ENCODE results near the gene C22orf31. TPM values are rescaled to one million over a fixed set of nuclear protein-coding genes. Genes with fewer than 3 reads are reported as not detected.

Gene C22orf31
- total RNA-seq, 4 donors from 2014 or later = not detected

DNA sequence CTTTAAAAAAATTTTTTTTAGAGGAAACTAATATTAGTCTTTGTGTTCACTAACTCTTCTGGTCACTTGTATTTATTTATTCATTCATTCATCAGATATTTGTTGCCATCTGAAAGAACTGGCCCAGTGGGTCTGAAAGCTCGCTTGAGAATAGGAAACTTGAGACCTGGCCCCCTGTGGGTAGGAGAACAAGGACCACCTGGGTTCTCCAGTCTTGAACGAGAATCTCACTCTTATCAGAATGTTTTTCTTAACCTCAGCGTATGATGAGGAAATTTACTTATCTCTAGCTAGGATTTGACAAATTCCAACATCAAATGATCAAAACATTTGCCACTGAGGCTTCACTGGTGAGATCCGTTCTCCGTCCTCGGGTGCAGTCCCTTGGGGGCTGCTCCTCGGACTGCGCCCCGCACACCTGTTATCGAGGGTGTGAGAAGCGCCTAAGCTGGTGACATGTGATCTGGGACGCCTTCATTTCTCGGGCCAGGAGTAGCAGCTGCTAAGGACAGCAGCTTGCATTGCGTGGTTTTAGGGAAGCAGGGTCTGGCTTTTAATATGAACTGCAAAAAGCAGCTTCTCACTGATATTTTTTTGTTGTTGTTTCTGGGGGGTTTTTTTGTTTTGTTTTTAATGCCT is 6.3 kb downstream of the C22orf31 start:
- Histone ChIP-seq H3K27me3 (no peaks in the 10 kb centered on the region), H3K36me3 (peaks cover 0 to 19% (median 0%) of the 10 kb centered on the region in 3 donors)
- 65 to 73% methylated on average over 14 of the region's 14 CpGs for WGBS, 2 donors

DNA sequence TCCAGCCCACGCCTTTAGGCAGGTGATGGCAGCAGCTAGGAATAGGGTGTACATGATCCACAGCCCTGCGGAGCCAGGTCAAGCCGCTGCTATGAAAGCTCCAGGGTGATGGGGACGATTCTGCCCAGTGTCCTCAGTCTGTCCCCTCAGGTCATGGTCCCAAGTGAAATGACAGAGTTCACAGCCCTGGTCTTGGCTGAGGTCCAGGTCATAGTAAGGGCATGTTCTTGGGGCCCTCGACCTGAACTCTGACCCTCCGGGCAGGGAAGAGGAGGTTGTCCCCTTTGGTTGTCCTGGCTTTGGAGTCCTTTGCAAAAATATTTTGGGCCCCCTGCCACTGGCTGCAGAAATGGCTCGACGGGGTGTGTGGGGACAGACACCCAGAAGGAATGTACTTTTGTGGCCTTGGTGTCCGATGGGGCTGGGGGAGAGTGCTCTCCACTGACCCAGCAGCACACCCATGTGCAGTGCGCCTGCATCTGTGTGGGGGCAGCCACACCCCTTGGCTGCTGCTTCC is 7.3 kb downstream of the C22orf31 start:
- no peak for DNase-seq (ENCODE audit: low spot score in 2 of 2)
- WGBS, 2 donors = 68 to 69% methylated on average over 8 to 10 of the region's 10 CpGs

More for the DNA sequence above, 6.3 kb downstream of the C22orf31 start:
- H3K27ac ChIP-seq = no peak overlapping the region
- H3K4me1 ChIP-seq = no peaks in the 10 kb centered on the region
- TF ChIP-seq EP300 (IDR thresholded peaks at IDR 0.05) = no peak
- TF ChIP-seq, protein P1, sequence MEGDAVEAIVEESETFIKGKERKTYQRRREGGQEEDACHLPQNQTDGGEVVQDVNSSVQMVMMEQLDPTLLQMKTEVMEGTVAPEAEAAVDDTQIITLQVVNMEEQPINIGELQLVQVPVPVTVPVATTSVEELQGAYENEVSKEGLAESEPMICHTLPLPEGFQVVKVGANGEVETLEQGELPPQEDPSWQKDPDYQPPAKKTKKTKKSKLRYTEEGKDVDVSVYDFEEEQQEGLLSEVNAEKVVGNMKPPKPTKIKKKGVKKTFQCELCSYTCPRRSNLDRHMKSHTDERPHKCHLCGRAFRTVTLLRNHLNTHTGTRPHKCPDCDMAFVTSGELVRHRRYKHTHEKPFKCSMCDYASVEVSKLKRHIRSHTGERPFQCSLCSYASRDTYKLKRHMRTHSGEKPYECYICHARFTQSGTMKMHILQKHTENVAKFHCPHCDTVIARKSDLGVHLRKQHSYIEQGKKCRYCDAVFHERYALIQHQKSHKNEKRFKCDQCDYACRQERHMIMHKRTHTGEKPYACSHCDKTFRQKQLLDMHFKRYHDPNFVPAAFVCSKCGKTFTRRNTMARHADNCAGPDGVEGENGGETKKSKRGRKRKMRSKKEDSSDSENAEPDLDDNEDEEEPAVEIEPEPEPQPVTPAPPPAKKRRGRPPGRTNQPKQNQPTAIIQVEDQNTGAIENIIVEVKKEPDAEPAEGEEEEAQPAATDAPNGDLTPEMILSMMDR (IDR thresholded peaks at IDR 0.05) = no peak
- TF ChIP-seq POLR2A (IDR thresholded peaks at IDR 0.05) = no peak
- no peaks in the 10 kb centered on the region for H3K9me3 ChIP-seq
- DNase-seq (ENCODE audit: low spot score in 2 of 2) = no peak
- no peak overlapping the region for H3K4me3 ChIP-seq

DNA sequence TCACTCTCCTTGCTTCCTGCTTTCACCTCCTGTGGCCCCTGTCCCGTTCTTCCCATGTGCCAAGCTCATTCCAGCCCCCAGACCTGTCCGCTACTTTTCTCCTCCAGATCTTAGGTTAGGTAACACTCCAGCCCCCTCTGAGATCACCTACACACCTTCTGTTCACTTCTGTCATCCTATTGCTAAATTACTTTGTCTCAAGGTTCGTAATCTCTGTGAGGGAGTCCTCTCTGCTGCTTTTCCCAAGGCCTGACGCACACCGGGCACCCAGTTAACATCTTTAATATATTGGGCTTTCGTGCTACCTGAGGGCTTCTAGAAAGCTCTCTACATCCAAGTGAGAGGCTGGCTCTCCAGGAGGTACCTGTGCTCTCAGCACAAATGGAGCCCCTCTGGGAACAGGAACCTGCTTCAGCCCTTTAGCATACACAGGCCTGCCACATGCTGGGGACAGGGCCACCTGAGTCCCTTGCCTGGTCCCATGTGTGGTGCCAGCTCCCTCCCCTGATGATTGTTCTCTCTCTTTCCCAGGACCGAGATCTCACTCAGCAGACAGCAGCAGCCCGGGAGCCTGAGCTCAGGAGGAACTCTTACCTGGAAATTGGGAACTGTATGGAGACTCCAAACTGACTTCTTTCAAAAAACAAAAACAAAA is 8.5 kb downstream of the C22orf31 start:
- no peaks in the 10 kb centered on the region for H3K4me1 ChIP-seq
- DNase-seq (ENCODE audit: low spot score in 2 of 2) = no peak
- no peak for TF ChIP-seq EP300 (IDR thresholded peaks at IDR 0.05)
- TF ChIP-seq, protein P1 (IDR thresholded peaks at IDR 0.05) = no peak
- no peak for TF ChIP-seq POLR2A (IDR thresholded peaks at IDR 0.05)
- H3K4me3 ChIP-seq = no peak overlapping the region
- H3K27me3 ChIP-seq = no peaks in the 10 kb centered on the region
- H3K9me3 ChIP-seq = no peaks in the 10 kb centered on the region
- no peak overlapping the region for H3K27ac ChIP-seq
- WGBS, 2 donors = 89 to 90% methylated on average over 8 of the region's 8 CpGs
- H3K36me3 ChIP-seq = peaks cover 0 to 40% (median 4%) of the 10 kb centered on the region in 3 donors

More for the DNA sequence above, 7.3 kb downstream of the C22orf31 start:
- no peaks in the 10 kb centered on the region for H3K27me3 ChIP-seq
- no peaks in the 10 kb centered on the region for H3K9me3 ChIP-seq
- peaks cover 0 to 29% (median 4%) of the 10 kb centered on the region in 3 donors for H3K36me3 ChIP-seq
- H3K27ac ChIP-seq = no peak overlapping the region
- H3K4me1 ChIP-seq = no peaks in the 10 kb centered on the region
- TF ChIP-seq, protein P1 (IDR thresholded peaks at IDR 0.05) = no peak
- no peak for TF ChIP-seq EP300 (IDR thresholded peaks at IDR 0.05)
- TF ChIP-seq POLR2A (IDR thresholded peaks at IDR 0.05) = no peak
- no peak overlapping the region for H3K4me3 ChIP-seq

DNA sequence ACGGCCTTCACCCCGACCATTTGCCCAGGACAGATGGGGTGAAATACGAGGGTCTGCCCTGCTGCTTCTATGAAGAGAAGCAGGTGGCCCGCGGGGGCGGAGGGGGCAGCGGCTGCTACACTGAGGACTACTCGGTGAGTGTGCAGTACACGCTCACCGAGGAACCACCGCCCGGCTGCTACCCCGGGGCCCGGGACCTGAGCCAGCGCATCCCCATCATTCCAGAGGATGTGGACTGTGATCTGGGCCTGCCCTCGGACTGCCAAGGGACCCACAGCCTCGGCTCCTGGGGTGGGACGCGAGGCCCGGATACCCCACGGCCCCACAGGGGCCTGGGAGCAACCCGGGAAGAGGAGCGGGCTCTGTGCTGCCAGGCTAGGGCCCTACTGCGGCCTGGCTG is 11.2 kb downstream of the C22orf31 start:
- Histone ChIP-seq H3K4me1 (peaks cover 0 to under 1% (median 0%) of the 10 kb centered on the region in 4 donors), H3K27ac (no peak overlapping the region), H3K36me3 (peaks cover 0 to 67% (median 4%) of the 10 kb centered on the region in 3 donors), H3K27me3 (no peaks in the 10 kb centered on the region), H3K4me3 (no peak overlapping the region), H3K9me3 (no peaks in the 10 kb centered on the region)
- WGBS, 2 donors = 90 to 94% methylated on average over 10 to 17 of the region's 24 CpGs
- TF ChIP-seq EP300 (IDR thresholded peaks at IDR 0.05) = no peak
- TF ChIP-seq, protein P1 (IDR thresholded peaks at IDR 0.05) = no peak
- no peak for DNase-seq (ENCODE audit: low spot score in 2 of 2)
